ENCODE results near the gene SLC13A5. TPM values are rescaled to one million over a fixed set of nuclear protein-coding genes. Genes with fewer than 3 reads are reported as not detected.

Gene SLC13A5
- total RNA-seq, 4 donors from 2014 or later = 0.39 TPM; not detected in 3

- H3K27ac ChIP-seq = no peak overlapping the region
- no peaks in the 10 kb centered on the region for H3K4me1 ChIP-seq
- H3K4me3 ChIP-seq = no peak overlapping the region
- no peaks in the 10 kb centered on the region for H3K36me3 ChIP-seq
- no peak for ATAC-seq
- no peaks in the 10 kb centered on the region for H3K9me3 ChIP-seq
- peaks cover 71% of the 10 kb centered on the region for H3K27me3 ChIP-seq
- TF ChIP-seq CTCF (IDR thresholded peaks at IDR 0.05) = no peak
- no peak for TF ChIP-seq POLR2A (IDR thresholded peaks at IDR 0.05)
- TF ChIP-seq POLR2AphosphoS5 (IDR thresholded peaks at IDR 0.05) = no peak
- TF ChIP-seq EP300 (IDR thresholded peaks at IDR 0.05) = no peak
- 67% methylated on average over 8 of the region's 11 CpGs; no CpG with 5 or more reads in 1 of the 2 donors for WGBS, 2 donors (ENCODE audit: low coverage in 1 of 2)
These were observed 37.9 kb downstream of the SLC13A5 start for GRCh38 chr17:6675201-6675825.

- no peak overlapping the region for H3K4me3 ChIP-seq
- ATAC-seq = no peak
- WGBS, 2 donors (ENCODE audit: low coverage in 1 of 2) = 69% methylated on average over 3 of the region's 13 CpGs; no CpG with 5 or more reads in 1 of the 2 donors
- H3K27me3 ChIP-seq = peaks cover 72% of the 10 kb centered on the region
- no peaks in the 10 kb centered on the region for H3K9me3 ChIP-seq
- TF ChIP-seq CTCF (IDR thresholded peaks at IDR 0.05) (no peak), POLR2AphosphoS5 (IDR thresholded peaks at IDR 0.05) (no peak), POLR2A (IDR thresholded peaks at IDR 0.05) (no peak), EP300 (IDR thresholded peaks at IDR 0.05) (no peak)
- H3K4me1 ChIP-seq = no peaks in the 10 kb centered on the region
- no peak overlapping the region for H3K27ac ChIP-seq
- no peaks in the 10 kb centered on the region for H3K36me3 ChIP-seq
These were observed 38.6 kb downstream of the SLC13A5 start for GRCh38 chr17:6674586-6674985.

- 60% methylated on average over 1 of the region's 7 CpGs; no CpG with 5 or more reads in 1 of the 2 donors for WGBS, 2 donors (ENCODE audit: low coverage in 1 of 2)
- TF ChIP-seq EP300 (IDR thresholded peaks at IDR 0.05) = no peak
- no peak for TF ChIP-seq POLR2AphosphoS5 (IDR thresholded peaks at IDR 0.05)
- no peak for TF ChIP-seq CTCF (IDR thresholded peaks at IDR 0.05)
- TF ChIP-seq POLR2A (IDR thresholded peaks at IDR 0.05) = no peak
- H3K27ac ChIP-seq = no peak overlapping the region
- H3K4me3 ChIP-seq = no peak overlapping the region
- no peaks in the 10 kb centered on the region for H3K4me1 ChIP-seq
- no peaks in the 10 kb centered on the region for H3K36me3 ChIP-seq
- no peaks in the 10 kb centered on the region for H3K9me3 ChIP-seq
- no peak for ATAC-seq
- H3K27me3 ChIP-seq = peaks cover 64% of the 10 kb centered on the region
These were observed 41.7 kb downstream of the SLC13A5 start for GRCh38 chr17:6671431-6671830.

GRCh38 chr17:6670999-6671398 lies 42.2 kb downstream of the SLC13A5 start:
- Histone ChIP-seq H3K9me3 (no peaks in the 10 kb centered on the region), H3K4me1 (no peaks in the 10 kb centered on the region), H3K27me3 (peaks cover 60% of the 10 kb centered on the region), H3K36me3 (no peaks in the 10 kb centered on the region), H3K27ac (no peak overlapping the region), H3K4me3 (no peak overlapping the region)
- WGBS, 2 donors (ENCODE audit: low coverage in 1 of 2) = 100% methylated on average over 1 of the region's 6 CpGs; no CpG with 5 or more reads in 1 of the 2 donors
- no peak for ATAC-seq
- TF ChIP-seq EP300 (IDR thresholded peaks at IDR 0.05) = no peak
- no peak for TF ChIP-seq CTCF (IDR thresholded peaks at IDR 0.05)
- TF ChIP-seq POLR2A (IDR thresholded peaks at IDR 0.05) = no peak
- no peak for TF ChIP-seq POLR2AphosphoS5 (IDR thresholded peaks at IDR 0.05)

GRCh38 chr17:6670571-6670970 lies 42.6 kb downstream of the SLC13A5 start:
- WGBS, 2 donors (ENCODE audit: low coverage in 1 of 2) = 82 to 89% methylated on average over 7 to 8 of the region's 8 CpGs
- H3K9me3 ChIP-seq = no peaks in the 10 kb centered on the region

More at GRCh38 chr17:6670571-6670970, 42.6 kb downstream of the SLC13A5 start:
- no peak for ATAC-seq
- H3K36me3 ChIP-seq = no peaks in the 10 kb centered on the region
- TF ChIP-seq POLR2AphosphoS5 (IDR thresholded peaks at IDR 0.05) (no peak), CTCF (IDR thresholded peaks at IDR 0.05) (no peak), POLR2A (IDR thresholded peaks at IDR 0.05) (no peak), EP300 (IDR thresholded peaks at IDR 0.05) (no peak)
- no peak overlapping the region for H3K27ac ChIP-seq
- H3K4me1 ChIP-seq = no peaks in the 10 kb centered on the region
- H3K4me3 ChIP-seq = no peak overlapping the region
- peaks cover 60% of the 10 kb centered on the region for H3K27me3 ChIP-seq
